MCF 10A (cell line): Measurements from ENCODE around the gene MCC. TPM values are rescaled to one million over a fixed set of nuclear protein-coding genes. Genes with fewer than 3 reads are reported as not detected.
A peak's percentile ranks its signal among the peaks of the same experiment; 100 is the strongest.

Experiments used
- BruUV-seq: library from RNA; stranded (reverse); fragments of 400-500 nt; replicated peaks from 2 replicates; lab custom pipeline; 2021; lab: Mats Ljungman, UMichigan
- CTCF ChIA-PET: fragments of 300-600 bp; sonication (Branson Sonifier 250); formaldehyde crosslinking; extraction: SDS; loops from one replicate; lab custom pipeline; 2021; ENCODE audit warnings: antibody characterized with exemption, inconsistent platforms; lab: Yijun Ruan, JAX
- POLR2A ChIA-PET: fragments of 300-600, 350-650 bp; sonication (Branson Sonifier 250); formaldehyde crosslinking; extraction: SDS; loops from one replicate; lab custom pipeline; 2020; ENCODE audit warnings: antibody characterized with exemption, inconsistent platforms; lab: Yijun Ruan, JAX
- DNase-seq: peaks from one replicate; pipeline ENCODE4 v3.0.0-alpha.2; 2018; ENCODE audit not compliant: unreplicated experiment
- H3K27ac Mint-ChIP-seq: one replicate; pipeline ENCODE4 v1.8.0; 2022; ENCODE audit warnings: mild to moderate bottlenecking, low read depth, mixed read lengths; ENCODE audit not compliant: unreplicated experiment
- H3K27me3 Mint-ChIP-seq: one replicate; pipeline ENCODE4 v1.8.0; 2022; ENCODE audit warnings: mixed read lengths; ENCODE audit not compliant: insufficient read depth, unreplicated experiment
- H3K36me3 Mint-ChIP-seq: one replicate; pipeline ENCODE4 v1.8.0; 2022; ENCODE audit warnings: mild to moderate bottlenecking, moderate library complexity, mixed read lengths; ENCODE audit not compliant: insufficient read depth, unreplicated experiment
- H3K4me1 Mint-ChIP-seq: one replicate; pipeline ENCODE4 v1.8.0; 2022; ENCODE audit warnings: mixed read lengths; ENCODE audit not compliant: insufficient read depth, unreplicated experiment
- H3K4me3 Mint-ChIP-seq: one replicate; pipeline ENCODE4 v1.8.0; 2022; ENCODE audit warnings: mild to moderate bottlenecking, moderate library complexity, mixed read lengths; ENCODE audit not compliant: unreplicated experiment
- H3K9me3 Mint-ChIP-seq: one replicate; pipeline ENCODE4 v1.8.0; 2022; ENCODE audit warnings: mixed read lengths; ENCODE audit not compliant: unreplicated experiment
- CTCF ChIP-seq: fragments of 200-600 bp; IDR thresholded peaks from one replicate; pipeline ENCODE4 v1.8.0; 2022; ENCODE audit warnings: antibody characterized with exemption, mild to moderate bottlenecking; ENCODE audit not compliant: unreplicated experiment
- intact Hi-C: fragments of 100-400 bp; cut with micrococcal nuclease; formaldehyde crosslinking; loops from 2 replicates; pipeline ENCODE4 v1.14.1; 2022
- total RNA-seq: library from RNA; stranded (reverse); gene quantifications from 2 replicates; pipeline ENCODE4 v1.2.3, GENCODE V29; 2022

MCC gene
- total RNA-seq, 1 experiment from 2014 or later, result 25.3 TPM

GRCh38 chr5:113214606-113215323, 273.5 kb downstream of the MCC start:
- intact Hi-C loops, result no loop called here
- Mint-ChIP-seq H3K27ac (no peak overlapping the region), H3K4me3 (no peak overlapping the region), H3K36me3 (no peaks in the 10 kb centered on the region), H3K27me3 (no peaks in the 10 kb centered on the region), H3K9me3 (no peaks in the 10 kb centered on the region), H3K4me1 (no peaks in the 10 kb centered on the region)
- no TSS peak for BruUV-seq
- DNase-seq, result no peak
- ChIA-PET CTCF (no interaction called here), POLR2A (interaction anchor here (0.7 kb wide), 1 partner anchor 49 kb away, joined by 3 read pairs; no protein-coding TSS in a partner anchor)
- no peak for TF ChIP-seq CTCF

GRCh38 chr5:113213551-113214425, 274.5 kb downstream of the MCC start:
- Mint-ChIP-seq H3K4me1 (no peaks in the 10 kb centered on the region), H3K9me3 (no peaks in the 10 kb centered on the region), H3K27ac (no peak overlapping the region), H3K36me3 (no peaks in the 10 kb centered on the region), H3K4me3 (no peak overlapping the region), H3K27me3 (no peaks in the 10 kb centered on the region)
- CTCF ChIA-PET, result interaction anchor here (0.8 to 1.2 kb wide), 4 partner anchors 12 to 217 kb away, joined by 3 to 5 read pairs (median 4); no protein-coding TSS in a partner anchor
- no TSS peak for BruUV-seq
- TF ChIP-seq CTCF, result no peak
- intact Hi-C loops, result no loop called here
- DNase-seq, result no peak
- POLR2A ChIA-PET, result interaction anchor here (0.7 to 1.6 kb wide), 5 partner anchors 9 to 47 kb away, joined by 4 to 7 read pairs (median 4); no protein-coding TSS in a partner anchor

GRCh38 chr5:113212244-113212920, 275.9 kb downstream of the MCC start:
- H3K36me3 Mint-ChIP-seq, result no peaks in the 10 kb centered on the region
- H3K27ac Mint-ChIP-seq, result no peak overlapping the region
- no TSS peak for BruUV-seq
- H3K9me3 Mint-ChIP-seq, result no peaks in the 10 kb centered on the region
- H3K27me3 Mint-ChIP-seq, result no peaks in the 10 kb centered on the region
- peak; percentile 68 for DNase-seq
- H3K4me1 Mint-ChIP-seq, result no peaks in the 10 kb centered on the region
- intact Hi-C loops, result no loop called here
- TF ChIP-seq CTCF, result no peak
- POLR2A ChIA-PET, result interaction anchor here (0.9 to 1.6 kb wide), 8 partner anchors 8 to 82 kb away, joined by 3 to 7 read pairs (median 4); no protein-coding TSS in a partner anchor
- CTCF ChIA-PET, result interaction anchor here (0.8 to 1.7 kb wide), 5 partner anchors 11 to 216 kb away, joined by 3 to 5 read pairs (median 5); no protein-coding TSS in a partner anchor
- H3K4me3 Mint-ChIP-seq, result no peak overlapping the region
